Measurements from ENCODE around the gene PITHD1.
"Not testable (repeated sequence)": the region's sequence is repeated elsewhere in the genome, so short reads cannot be mapped to it uniquely, and the experiment has no call there.

PITHD1 gene

GRCh38 chr1:23777979-23778814 lies at the start of gene PITHD1:
Gene PITHD1 (plus strand): TSS chr1:23778418. CDS start chr1:23778516, 98 bp downstream.
- DNase-seq: peak; percentile 86 to 87

GRCh38 chr1:23732363-23733224 lies 45.6 kb upstream of the PITHD1 start:
- no peak for DNase-seq

GRCh38 chr1:23733281-23733680 lies 44.9 kb upstream of the PITHD1 start:
- not testable (repeated sequence) for DNase-seq

DNA sequence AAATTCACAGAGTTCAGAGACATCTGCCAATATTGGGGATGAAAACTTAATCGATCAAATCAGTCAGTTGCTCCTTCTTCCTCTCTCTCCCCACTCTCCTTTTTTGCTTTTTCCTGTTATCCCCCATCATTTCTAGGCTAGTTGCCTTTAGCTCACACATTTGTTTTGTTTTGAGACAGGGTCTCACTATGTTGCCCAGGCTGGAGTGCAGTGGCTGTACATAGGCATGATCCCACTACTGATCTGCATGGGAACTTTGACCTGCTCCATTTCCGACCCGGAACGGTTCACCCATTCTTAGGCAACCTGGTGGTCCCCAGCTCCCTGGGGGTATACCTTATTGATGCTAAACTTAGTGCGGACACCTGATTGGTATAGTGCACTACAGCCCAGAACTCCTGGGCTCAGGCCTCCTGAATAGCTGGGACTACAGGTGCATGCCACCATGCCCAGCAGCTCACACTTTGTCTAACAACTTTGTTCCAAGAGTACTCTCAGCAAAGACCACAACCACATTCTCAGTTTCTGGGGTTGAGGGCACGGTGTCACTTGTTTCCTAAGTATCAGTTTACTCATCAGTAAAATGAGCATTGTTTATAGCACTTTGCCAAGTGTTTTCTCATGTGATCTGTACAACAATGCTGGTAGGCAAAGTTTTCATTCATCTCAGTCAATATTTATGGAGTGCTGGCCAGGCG lies 41.6 kb upstream of the PITHD1 start:
- no peak for DNase-seq

DNA sequence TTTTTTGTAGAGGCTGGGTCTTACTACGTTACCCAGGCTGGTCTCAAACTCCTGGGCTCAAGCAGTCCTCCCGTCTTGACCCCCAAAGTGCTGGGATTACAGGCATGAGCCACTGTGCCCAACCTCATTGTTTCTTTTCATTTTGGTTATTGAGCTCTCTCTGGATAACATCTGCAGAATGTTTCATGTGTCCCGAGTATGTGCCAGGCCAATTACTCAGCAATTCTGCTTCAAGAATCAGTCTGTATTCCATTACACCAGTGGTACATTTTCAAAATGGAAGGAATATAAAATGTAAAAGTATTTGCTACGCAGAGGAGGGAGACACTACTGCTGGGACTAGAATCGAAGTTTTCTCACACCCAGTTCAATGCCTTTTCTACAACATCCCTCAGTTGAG lies 36.6 kb upstream of the PITHD1 start:
- no peak for DNase-seq

DNA sequence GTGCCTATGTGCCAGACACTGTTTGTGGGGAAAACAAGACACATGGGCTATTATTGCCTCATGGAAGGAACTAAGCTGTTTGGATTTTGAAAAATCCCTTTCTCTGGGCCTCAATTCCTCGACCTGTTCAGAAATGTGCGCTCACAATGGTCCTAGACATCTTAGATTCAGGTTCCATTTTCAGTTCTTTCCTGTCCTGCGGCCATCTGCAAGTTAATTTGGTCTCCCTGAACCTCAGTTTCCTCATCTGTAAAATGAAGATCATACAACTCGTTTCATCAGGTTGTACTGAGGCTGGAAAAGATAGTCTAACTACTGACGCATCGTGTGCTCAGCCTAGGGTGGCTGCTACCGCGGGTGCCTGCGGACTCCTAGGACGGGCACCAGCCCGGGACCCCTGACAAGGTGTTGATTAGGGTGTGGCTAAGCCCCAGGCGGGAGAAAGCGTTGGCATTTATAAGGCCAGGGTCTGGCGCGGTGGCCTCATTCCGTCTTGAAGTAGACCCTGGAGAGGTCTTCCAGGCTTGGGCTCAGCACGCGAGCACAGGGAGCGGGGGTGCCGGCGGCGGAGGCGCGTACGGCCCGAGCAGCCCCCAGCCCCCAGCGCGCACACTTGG lies 35.4 kb upstream of the PITHD1 start:
- no peak for DNase-seq

- peak; percentile 75 to 76 for DNase-seq
These were observed 34.7 kb upstream of the PITHD1 start, which contains the start of gene ELOA for GRCh38 chr1:23743287-23744152. Gene ELOA (plus strand): TSS chr1:23743471. CDS start chr1:23743504, 33 bp downstream.

DNA sequence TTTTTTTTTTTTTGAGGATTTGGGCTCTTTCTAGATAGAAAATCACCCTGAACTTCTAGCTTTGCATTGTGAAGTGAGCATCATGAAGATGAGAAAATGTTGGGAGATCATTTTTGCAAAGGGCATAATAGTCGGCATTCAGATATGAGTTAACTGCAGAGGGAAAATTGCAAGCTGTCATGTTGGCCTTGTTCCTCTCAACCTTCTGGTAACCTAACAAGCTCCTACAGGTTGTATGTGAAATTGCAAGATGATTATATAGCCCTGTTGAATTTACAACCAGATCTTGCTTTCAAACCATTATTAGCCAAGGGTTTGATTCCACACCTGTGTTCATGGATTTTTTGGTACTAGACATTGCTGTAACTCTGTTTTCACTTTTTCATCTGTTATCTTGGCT lies 32.7 kb upstream of the PITHD1 start:
- peak in 1 of 2 donors; percentile 34 for DNase-seq

DNA sequence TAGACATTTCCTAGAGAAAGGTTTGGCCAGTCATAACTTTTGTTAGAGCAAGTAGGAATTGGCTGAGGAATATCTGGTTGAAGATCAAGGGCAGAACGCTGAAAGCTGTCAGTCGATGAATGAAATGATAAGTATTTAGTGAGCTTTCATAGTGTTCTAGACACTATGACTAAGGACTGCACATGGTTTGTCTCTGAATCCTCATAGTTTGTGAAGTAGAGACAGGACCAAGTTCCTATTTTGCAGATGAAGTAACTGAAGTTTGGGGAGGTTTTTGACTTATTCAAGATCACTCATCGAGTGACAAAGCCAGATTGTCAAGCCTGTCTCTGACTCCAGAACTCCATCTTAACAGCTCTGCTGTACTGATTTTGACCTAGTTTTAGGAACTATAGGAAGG lies 30.2 kb upstream of the PITHD1 start:
- no peak for DNase-seq

- peak; percentile 42 to 54 for DNase-seq
These were observed 27.0 kb upstream of the PITHD1 start for GRCh38 chr1:23751050-23751814.

DNA sequence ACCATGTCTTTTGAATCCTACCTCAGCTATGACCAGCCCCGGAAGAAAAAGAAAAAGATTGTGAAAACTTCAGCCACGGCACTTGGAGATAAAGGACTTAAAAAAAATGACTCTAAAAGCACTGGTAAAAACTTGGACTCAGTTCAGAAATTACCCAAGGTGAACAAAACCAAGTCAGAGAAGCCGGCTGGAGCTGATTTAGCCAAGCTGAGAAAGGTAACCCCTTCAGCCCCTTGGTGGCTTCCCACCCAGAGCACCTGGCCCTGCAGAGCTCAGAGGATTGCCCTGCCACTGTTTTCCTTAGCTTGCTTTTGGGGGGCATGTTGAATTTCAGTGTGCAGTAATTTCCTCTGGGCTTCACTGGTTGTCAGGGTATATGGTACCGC lies 26.4 kb upstream of the PITHD1 start:
- no peak for DNase-seq

GRCh38 chr1:23752909-23753308 lies 25.3 kb upstream of the PITHD1 start:
- DNase-seq: no peak

GRCh38 chr1:23756676-23757075 lies 21.5 kb upstream of the PITHD1 start:
- no peak for DNase-seq

GRCh38 chr1:23757812-23758211 lies 20.4 kb upstream of the PITHD1 start:
- no peak for DNase-seq

DNA sequence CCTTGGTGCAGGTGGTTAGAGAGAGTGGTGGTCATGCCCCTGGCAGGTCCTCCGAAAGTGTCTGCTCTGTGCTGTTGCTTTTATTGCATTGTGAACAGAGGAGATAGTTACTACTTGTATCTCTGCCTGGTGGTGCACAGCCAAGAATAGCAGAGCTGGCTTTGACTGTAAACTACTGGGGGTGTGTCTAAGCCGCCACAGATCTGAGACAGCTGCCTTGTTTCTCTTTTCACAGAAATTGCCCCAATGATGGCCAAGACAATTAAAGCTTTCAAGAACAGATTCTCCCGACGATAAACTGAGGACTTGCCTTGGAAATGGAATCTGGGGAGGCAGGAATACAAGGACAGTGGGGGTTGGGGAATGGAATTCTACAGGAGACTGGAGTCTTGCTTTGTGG lies 18.9 kb upstream of the PITHD1 start:
- no peak for DNase-seq

- DNase-seq: no peak
These were observed 15.1 kb upstream of the PITHD1 start for GRCh38 chr1:23763041-23763577.

- DNase-seq: no peak
These were observed 9.5 kb upstream of the PITHD1 start for GRCh38 chr1:23768733-23769132.

GRCh38 chr1:23772049-23772853 lies 6.0 kb upstream of the PITHD1 start:
- peak; percentile 82 to 86 for DNase-seq

DNA sequence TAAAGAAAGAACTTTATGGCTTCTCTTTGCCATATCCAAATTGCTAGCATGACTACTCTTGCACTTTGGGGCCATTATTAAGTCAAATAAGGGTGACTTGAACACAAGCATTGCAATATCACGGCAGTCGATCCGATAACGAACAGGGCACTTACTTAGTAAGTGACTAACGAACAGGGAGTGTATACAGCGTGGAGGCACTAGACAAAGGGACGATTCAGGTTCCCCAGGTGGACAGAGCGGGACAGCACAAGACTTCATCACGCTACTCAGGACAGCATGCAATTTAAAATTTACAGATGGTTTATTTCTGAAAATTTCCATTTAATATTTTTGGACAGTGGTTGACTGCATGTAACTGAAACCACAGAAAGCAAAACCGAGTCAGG lies 5.4 kb upstream of the PITHD1 start:
- no peak for DNase-seq

All from CD4-positive, alpha-beta T cell treated with Interleukin-1 beta for 1 hour (primary cell).